ENCODE measurements around the gene ERC2. TPM values are rescaled to one million over a fixed set of nuclear protein-coding genes. Genes with fewer than 3 reads are reported as not detected.

The ERC2 gene
- total RNA-seq, 4 donors from 2014 or later = 5.3 to 8.8 (median 7.8) TPM

DNA sequence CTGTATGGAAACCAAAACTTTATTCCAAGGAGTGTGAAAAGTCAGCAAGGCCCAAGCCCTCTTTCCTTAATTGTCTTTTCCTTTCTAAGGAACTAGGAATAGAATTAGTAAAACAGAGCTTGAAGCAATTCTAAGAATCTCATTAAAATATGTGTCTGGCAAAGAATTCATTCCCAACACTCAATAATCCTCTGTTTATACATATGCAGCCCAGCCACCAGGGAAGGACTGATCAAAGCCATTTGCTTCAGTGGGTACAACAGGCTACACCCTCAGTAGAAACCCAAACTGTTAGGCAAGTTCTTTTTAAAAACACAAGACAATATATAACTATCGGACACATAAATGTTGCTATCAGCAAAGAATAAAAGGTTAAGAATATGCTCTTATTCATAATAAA lies 266.9 kb downstream of the ERC2 start:
- Histone ChIP-seq H3K4me1 (no peaks in the 10 kb centered on the region), H3K27me3 (no peaks in the 10 kb centered on the region), H3K4me3 (replicated peaks in 1 of 3) (no peak overlapping the region), H3K9me3 (no peaks in the 10 kb centered on the region), H3K27ac (no peak overlapping the region), H3K36me3 (no peaks in the 10 kb centered on the region)
- intact Hi-C loops (cut with DNase I) = no loop called here
- DNase-seq = no peak
- WGBS, 2 donors = 0% methylated on average over 1 of the region's 1 CpG
- TF ChIP-seq, protein P1, sequence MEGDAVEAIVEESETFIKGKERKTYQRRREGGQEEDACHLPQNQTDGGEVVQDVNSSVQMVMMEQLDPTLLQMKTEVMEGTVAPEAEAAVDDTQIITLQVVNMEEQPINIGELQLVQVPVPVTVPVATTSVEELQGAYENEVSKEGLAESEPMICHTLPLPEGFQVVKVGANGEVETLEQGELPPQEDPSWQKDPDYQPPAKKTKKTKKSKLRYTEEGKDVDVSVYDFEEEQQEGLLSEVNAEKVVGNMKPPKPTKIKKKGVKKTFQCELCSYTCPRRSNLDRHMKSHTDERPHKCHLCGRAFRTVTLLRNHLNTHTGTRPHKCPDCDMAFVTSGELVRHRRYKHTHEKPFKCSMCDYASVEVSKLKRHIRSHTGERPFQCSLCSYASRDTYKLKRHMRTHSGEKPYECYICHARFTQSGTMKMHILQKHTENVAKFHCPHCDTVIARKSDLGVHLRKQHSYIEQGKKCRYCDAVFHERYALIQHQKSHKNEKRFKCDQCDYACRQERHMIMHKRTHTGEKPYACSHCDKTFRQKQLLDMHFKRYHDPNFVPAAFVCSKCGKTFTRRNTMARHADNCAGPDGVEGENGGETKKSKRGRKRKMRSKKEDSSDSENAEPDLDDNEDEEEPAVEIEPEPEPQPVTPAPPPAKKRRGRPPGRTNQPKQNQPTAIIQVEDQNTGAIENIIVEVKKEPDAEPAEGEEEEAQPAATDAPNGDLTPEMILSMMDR (IDR thresholded peaks at IDR 0.05) = no peak
- no peak for TF ChIP-seq POLR2A (IDR thresholded peaks at IDR 0.05)

DNA sequence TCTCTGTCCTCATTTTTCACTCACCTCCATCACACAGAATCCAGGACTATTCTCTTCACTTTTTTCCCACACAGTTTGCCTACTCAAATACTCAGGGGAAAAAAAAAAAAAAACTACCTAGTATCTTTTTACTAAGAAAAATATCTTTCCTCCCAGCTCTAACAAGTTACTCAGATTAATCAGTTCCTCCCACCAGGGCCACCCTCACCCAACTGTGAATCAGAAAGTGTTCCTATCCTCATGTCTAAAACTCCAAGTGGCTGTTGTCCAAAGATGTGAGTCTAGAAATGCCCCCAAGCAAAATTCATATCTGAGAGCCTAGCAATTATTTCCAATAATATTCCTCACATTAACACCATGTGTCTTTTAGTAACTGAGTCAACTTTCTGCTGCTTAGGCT lies 268.0 kb downstream of the ERC2 start:
- Histone ChIP-seq H3K36me3 (no peaks in the 10 kb centered on the region), H3K4me1 (no peaks in the 10 kb centered on the region), H3K9me3 (no peaks in the 10 kb centered on the region), H3K4me3 (replicated peaks in 1 of 3) (no peak overlapping the region), H3K27me3 (no peaks in the 10 kb centered on the region), H3K27ac (no peak overlapping the region)
- intact Hi-C loops (cut with DNase I) = no loop called here
- no peak for DNase-seq
- TF ChIP-seq, protein P1 (IDR thresholded peaks at IDR 0.05) = no peak
- no peak for TF ChIP-seq POLR2A (IDR thresholded peaks at IDR 0.05)

DNA sequence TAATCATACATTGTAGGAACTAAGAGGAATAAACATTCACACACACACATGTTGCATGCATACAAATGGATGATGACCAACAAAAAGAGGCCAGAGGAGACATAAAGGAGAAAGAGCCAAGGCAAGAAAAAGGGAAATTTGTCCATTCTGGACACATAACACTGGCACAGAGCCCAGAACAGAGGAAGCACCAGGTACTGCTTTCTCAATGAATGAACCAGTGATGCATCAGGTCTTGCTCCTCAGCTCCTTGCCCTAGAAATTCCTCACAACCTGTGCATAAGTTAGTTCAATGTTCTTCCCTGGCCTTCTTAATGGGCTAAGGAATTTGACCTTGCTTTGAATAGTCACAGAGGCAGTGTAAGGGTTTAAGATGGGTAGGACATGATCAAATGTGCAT lies 270.3 kb downstream of the ERC2 start:
- Histone ChIP-seq H3K9me3 (no peaks in the 10 kb centered on the region), H3K27me3 (no peaks in the 10 kb centered on the region), H3K36me3 (no peaks in the 10 kb centered on the region), H3K4me3 (replicated peaks in 1 of 3) (no peak overlapping the region), H3K4me1 (no peaks in the 10 kb centered on the region), H3K27ac (no peak overlapping the region)
- intact Hi-C loops (cut with DNase I) = no loop called here
- peak; percentile 8 to 19 for DNase-seq
- TF ChIP-seq, protein P1 (IDR thresholded peaks at IDR 0.05) = no peak
- no peak for TF ChIP-seq POLR2A (IDR thresholded peaks at IDR 0.05)

DNA sequence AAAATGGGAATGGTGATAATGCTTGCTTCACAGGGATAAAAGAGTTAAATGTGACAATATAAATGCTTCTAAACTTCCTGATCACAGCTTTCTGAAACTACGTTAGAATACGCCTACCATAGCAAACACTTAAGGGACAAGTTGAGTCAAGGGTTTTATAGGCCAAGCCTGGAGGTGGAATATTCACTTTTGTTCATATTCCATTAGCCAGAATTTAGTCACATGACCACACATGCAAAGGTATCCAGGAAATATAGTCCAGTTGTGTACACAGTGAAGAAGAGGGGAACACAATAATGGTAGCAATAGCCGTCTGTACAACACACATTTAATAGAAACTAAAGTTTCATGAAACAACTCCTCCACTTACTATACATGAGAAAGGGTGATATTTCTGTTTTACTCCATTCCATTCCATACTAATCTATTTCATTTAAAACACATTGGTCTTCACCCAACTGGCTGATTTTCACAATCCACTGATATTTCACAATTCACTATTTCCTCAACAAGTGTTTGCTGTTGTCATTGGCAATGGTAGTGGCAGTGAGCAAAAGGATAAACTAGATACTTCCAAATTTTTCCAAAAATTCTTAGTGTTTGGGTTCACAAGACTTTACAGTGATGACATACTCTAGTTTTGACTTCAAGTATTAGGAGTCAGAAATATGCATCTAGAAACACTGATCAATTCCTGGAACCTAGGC lies 270.9 kb downstream of the ERC2 start:
- H3K36me3 ChIP-seq = no peaks in the 10 kb centered on the region
- no peak for DNase-seq
- H3K27ac ChIP-seq = no peak overlapping the region
- intact Hi-C loops (cut with DNase I) = no loop called here
- H3K4me1 ChIP-seq = no peaks in the 10 kb centered on the region
- TF ChIP-seq, protein P1 (IDR thresholded peaks at IDR 0.05) = no peak
- TF ChIP-seq POLR2A (IDR thresholded peaks at IDR 0.05) = no peak
- no peaks in the 10 kb centered on the region for H3K27me3 ChIP-seq
- no peaks in the 10 kb centered on the region for H3K9me3 ChIP-seq
- no peak overlapping the region for H3K4me3 ChIP-seq (replicated peaks in 1 of 3)
- WGBS, 2 donors = 72 to 73% methylated on average over 3 of the region's 3 CpGs

DNA sequence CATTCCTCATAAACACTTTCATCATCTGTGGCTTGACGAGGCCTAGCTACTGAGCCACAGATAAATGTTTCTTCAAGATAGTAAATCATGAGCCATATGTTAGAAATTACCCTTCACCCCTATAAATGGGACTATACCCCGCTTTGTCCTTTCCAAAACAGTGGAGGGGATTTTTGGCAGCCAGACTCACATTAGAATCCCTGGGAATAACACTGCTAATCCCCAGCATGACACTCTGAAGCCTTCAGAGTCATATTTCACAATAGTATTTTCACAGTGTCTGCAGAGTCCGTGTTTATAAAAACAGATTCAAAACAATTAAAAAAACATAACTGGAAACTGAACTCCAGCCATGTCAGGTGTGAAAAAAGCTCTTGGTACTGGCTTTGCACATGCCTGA lies 271.6 kb downstream of the ERC2 start:
- 46 to 50% methylated on average over 3 of the region's 3 CpGs for WGBS, 2 donors
- H3K27me3 ChIP-seq = no peaks in the 10 kb centered on the region
- no peak overlapping the region for H3K27ac ChIP-seq
- H3K9me3 ChIP-seq = no peaks in the 10 kb centered on the region
- no peak overlapping the region for H3K4me3 ChIP-seq (replicated peaks in 1 of 3)
- no peaks in the 10 kb centered on the region for H3K4me1 ChIP-seq
- no peak for TF ChIP-seq POLR2A (IDR thresholded peaks at IDR 0.05)
- TF ChIP-seq, protein P1 (IDR thresholded peaks at IDR 0.05) = no peak
- intact Hi-C loops (cut with DNase I) = no loop called here
- DNase-seq = no peak
- no peaks in the 10 kb centered on the region for H3K36me3 ChIP-seq
